WI38 (cell line): ENCODE results near the gene TRMO.
A peak's percentile ranks its signal among the peaks of the same experiment; 100 is the strongest.
"Not testable (repeated sequence)": the region's sequence is repeated elsewhere in the genome, so short reads cannot be mapped to it uniquely, and the experiment has no call there.

Experiments used
- H3K4me3 ChIP-seq: 2 replicates; pipeline ENCODE4 v1.5.1; 2011; ENCODE audit warnings: low read depth, mild to moderate bottlenecking, control low read depth, low read length
- CTCF ChIP-seq: IDR thresholded peaks from 2 replicates; pipeline ENCODE4 v1.5.1; 2012; ENCODE audit warnings: low read depth, mild to moderate bottlenecking, control low read depth, low read length

TRMO gene

GRCh38 chr9:97962136-97962535 is 39.8 kb upstream of the TRMO start:
- H3K4me3 ChIP-seq, result no peak overlapping the region
- TF ChIP-seq CTCF, result no peak

- H3K4me3 ChIP-seq, result no peak overlapping the region
- no peak for TF ChIP-seq CTCF
Observed at GRCh38 chr9:97961361-97961760, 39.1 kb upstream of the TRMO start.

- not testable (repeated sequence) for H3K4me3 ChIP-seq
Observed at GRCh38 chr9:97960678-97961328, 38.5 kb upstream of the TRMO start.

GRCh38 chr9:97959585-97959984 is 37.3 kb upstream of the TRMO start:
- no peak for TF ChIP-seq CTCF

GRCh38 chr9:97958812-97959511 is 36.7 kb upstream of the TRMO start:
- TF ChIP-seq CTCF, result no peak
- H3K4me3 ChIP-seq, result no peak overlapping the region

More at GRCh38 chr9:97959585-97959984, 37.3 kb upstream of the TRMO start:
- no peak overlapping the region for H3K4me3 ChIP-seq

GRCh38 chr9:97956331-97956730 is 34.0 kb upstream of the TRMO start:
- TF ChIP-seq CTCF, result no peak
- H3K4me3 ChIP-seq, result no peak overlapping the region

- peak; percentile 41 for TF ChIP-seq CTCF
- no peak overlapping the region for H3K4me3 ChIP-seq
Observed at GRCh38 chr9:97954550-97954989, 32.3 kb upstream of the TRMO start.

GRCh38 chr9:97950873-97951272 is 28.6 kb upstream of the TRMO start:
- not testable (repeated sequence) for H3K4me3 ChIP-seq

- not testable (repeated sequence) for H3K4me3 ChIP-seq
Observed at GRCh38 chr9:97947094-97947493, 24.8 kb upstream of the TRMO start.

- H3K4me3 ChIP-seq, result not testable (repeated sequence)
Observed at GRCh38 chr9:97945470-97945869, 23.2 kb upstream of the TRMO start.
